Kidney epithelial cell (primary cell): Measurements from ENCODE around the gene HS3ST6. TPM values are rescaled to one million over a fixed set of nuclear protein-coding genes. Genes with fewer than 3 reads are reported as not detected.

Experiments used
- DNase-seq: peaks from one replicate; pipeline ENCODE4 v3.0.0-alpha.2; 2010; ENCODE audit warnings: low read depth
- H3K27me3 ChIP-seq: 2 replicates; pipeline ENCODE4 v1.6.0; 2011; ENCODE audit warnings: low read length; ENCODE audit not compliant: control insufficient read depth, insufficient read depth
- H3K36me3 ChIP-seq: 2 replicates; pipeline ENCODE4 v1.5.1; 2011; ENCODE audit warnings: low read length; ENCODE audit not compliant: control insufficient read depth, insufficient read depth
- H3K4me3 ChIP-seq: 2 replicates; pipeline ENCODE4 v1.5.1; 2011; ENCODE audit warnings: low read depth, mild to moderate bottlenecking, control low read depth, low read length
- CTCF ChIP-seq: IDR thresholded peaks from 2 replicates; pipeline ENCODE4 v1.5.1; 2011; ENCODE audit warnings: mild to moderate bottlenecking, moderate library complexity, low read length, control low read depth, inconsistent platforms; ENCODE audit not compliant: insufficient read depth, poor library complexity, severe bottlenecking
- total RNA-seq: library from RNA; depleted of rRNA; stranded (reverse); fragments of >200 nt; gene quantifications from 2 replicates; pipeline ENCODE4 v1.2.3, GENCODE V29; 2015

HS3ST6 gene
- total RNA-seq, 1 donor from 2014 or later, result 0.92 TPM

DNA sequence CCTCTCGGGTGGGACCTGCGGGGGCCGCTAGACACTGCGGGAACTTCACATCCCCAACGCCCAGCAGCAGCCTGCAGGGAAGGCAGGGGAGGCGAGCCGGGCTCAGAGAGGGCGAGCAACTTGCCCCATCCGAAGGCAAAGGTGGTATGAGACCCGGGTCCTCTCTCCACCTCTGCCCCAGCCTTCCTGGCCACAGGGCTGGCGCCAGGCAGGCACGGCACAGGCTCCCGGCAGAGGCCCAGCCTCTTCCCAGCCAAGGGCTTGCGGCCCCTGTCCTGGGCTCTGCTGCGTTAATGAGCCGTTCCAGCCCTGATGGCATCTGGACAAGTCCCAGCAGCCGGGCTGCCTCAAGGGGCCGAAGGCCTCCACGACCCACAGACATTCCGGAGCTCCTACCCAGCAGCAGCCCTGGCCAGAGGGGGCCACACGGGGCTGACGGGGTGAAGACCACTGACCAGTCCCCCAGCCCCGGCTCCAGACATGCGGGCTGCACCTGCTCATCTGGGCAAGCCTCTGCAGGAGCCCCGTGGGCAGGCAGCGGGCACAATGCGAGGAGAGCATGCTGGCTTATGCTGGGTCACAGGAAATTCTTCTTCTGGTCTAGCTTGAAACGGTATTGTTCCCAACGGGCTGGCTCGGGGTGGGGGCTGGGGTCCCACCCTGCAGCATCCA lies 1.2 kb upstream of the HS3ST6 start:
- Histone ChIP-seq H3K4me3 (no peak overlapping the region), H3K27me3 (peaks cover 76% of the 10 kb centered on the region), H3K36me3 (no peaks in the 10 kb centered on the region)
- DNase-seq, result no peak
- no peak for TF ChIP-seq CTCF

DNA sequence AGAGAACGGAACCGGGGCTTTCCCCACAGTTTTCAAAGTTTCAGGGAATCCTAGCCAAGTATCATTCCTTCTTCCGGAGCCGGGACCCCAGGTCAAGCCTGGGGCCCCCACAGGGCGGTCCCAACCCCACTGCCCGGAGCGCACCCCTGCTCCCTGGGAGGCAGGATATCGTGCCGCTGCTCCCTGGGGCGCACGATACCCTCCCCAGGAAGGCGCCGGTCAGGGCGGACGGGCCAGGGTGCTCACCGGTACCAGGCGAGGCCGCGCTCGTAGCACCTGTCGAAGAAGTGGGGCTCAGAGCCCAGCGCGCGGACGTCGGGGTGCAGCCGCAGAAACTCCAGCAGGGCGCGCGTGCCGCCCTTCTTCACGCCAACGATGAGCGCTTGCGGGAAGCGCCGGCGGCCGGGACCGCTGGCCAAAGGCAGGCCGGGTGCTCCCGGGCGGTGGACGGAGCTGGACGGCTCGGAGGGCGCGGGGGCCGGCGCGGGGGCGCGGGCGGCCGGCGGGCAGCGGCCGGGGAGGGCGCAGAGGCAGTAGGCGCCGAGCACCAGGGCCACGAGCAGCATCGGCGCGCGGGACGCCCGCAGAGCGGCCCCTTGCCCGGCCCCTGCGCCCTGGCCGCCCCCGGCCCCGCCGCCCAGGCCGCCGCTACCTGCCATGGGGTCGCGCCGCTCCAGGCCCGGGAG lies 407 bp downstream of the HS3ST6 start:
- Histone ChIP-seq H3K27me3 (peaks cover 83% of the 10 kb centered on the region), H3K4me3 (no peak overlapping the region), H3K36me3 (no peaks in the 10 kb centered on the region)
- DNase-seq, result no peak
- no peak for TF ChIP-seq CTCF

GRCh38 chr16:1917056-1917664 lies 1.1 kb downstream of the HS3ST6 start:
- H3K36me3 ChIP-seq, result no peaks in the 10 kb centered on the region
- H3K4me3 ChIP-seq, result no peak overlapping the region
- H3K27me3 ChIP-seq, result peaks cover 81% of the 10 kb centered on the region
- no peak for TF ChIP-seq CTCF
- no peak for DNase-seq

DNA sequence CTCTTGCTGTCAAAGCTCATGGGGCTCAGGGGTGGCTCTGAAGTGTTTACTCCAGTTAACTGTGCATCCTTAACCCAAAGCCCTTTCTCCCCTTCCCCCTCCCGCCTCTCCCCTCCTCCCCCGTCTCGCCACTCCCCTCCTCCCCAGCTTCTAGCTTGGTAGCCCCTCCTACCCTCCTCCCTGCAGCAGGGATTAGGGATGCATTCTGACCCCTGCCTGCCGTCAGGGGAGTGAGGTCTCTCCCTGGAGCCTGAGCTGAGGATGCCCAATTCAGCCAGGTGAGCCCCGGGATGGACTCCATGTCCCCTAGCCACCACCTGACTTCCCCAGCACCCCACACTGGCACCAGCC lies 1.6 kb downstream of the HS3ST6 start:
- Histone ChIP-seq H3K36me3 (no peaks in the 10 kb centered on the region), H3K4me3 (no peak overlapping the region), H3K27me3 (peaks cover 80% of the 10 kb centered on the region)
- TF ChIP-seq CTCF, result no peak
- no peak for DNase-seq

DNA sequence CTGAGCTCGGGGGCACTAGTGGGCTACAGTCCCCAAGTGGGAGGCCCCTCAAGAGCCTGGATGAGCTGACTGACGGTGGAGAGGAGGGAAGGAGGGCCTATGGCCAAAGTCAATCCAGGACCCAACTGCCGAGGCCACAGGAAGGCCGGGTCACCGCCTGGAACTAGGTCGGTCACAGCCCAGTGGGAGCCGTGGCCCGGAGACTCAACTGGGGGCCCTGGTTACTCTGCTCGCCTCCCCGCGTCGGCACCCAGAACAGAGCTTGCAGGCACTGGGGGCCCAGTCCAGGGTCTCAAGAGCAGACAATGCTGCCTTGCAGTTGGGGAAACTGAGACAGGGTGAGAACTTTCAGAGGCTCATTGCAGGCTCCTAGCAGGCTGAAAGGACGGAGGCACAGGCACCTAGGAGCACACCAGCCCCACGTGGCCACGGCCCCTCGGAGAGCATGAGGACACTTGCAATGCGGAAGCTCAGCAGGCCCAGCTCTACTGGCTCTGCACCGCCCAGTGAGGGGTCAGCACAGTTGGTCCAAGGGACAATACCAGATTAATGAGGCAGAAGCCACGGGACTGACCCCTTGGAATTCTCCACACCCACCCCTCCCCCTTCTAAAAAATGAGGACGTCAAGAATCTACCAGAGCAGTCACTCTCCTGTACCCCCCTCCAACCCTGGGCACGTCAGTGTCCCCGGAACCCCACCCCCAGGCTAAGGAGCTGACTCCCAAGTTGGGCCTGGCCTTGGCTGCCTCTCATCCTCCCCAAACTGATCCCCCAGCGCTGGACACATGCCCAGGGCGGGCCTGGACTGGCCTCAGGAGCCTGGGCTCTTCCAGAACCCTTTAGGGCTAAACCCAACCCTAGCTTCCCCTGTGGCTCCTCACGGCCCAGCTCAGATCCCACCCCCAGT lies 2.2 kb downstream of the HS3ST6 start:
- H3K27me3 ChIP-seq, result peaks cover 73% of the 10 kb centered on the region
- TF ChIP-seq CTCF, result no peak
- no peaks in the 10 kb centered on the region for H3K36me3 ChIP-seq
- no peak for DNase-seq
- H3K4me3 ChIP-seq, result no peak overlapping the region
